Heart left ventricle (tissue), 16 donors: ENCODE results near the gene A2M. TPM values are rescaled to one million over a fixed set of nuclear protein-coding genes. Genes with fewer than 3 reads are reported as not detected.

Experiments
- ATAC-seq, 4 donors: fragments of 200-7000 bp; cut with Tn5 transposase; one replicate each; pipeline ENCODE4 v1.9.1; 2020 to 2022; ENCODE audit warnings: moderate library complexity in 4 of 4, mild to moderate bottlenecking in 3 of 4, moderate number of reproducible peaks in 1 of 4
- DNase-seq, 5 donors: peaks; one replicate each; pipeline ENCODE4 v3.0.0-alpha.2; 2020
- H3K27ac ChIP-seq, 12 donors: fragments of 200-600 bp; sonication (generic) in 4 of 12; one replicate each; pipeline versions ENCODE4 v1.5.0 to v1.8.0; 2016 to 2022; ENCODE audit warnings: mild to moderate bottlenecking in 2 of 12
- H3K27me3 ChIP-seq, 9 donors: fragments of 200-600 bp; sonication (generic) in 2 of 9; one replicate each; pipeline versions ENCODE4 v1.5.1 to v1.8.0; 2016 to 2022; ENCODE audit warnings: mild to moderate bottlenecking in 3 of 9
- H3K36me3 ChIP-seq, 9 donors: fragments of 200-600 bp; sonication (generic) in 2 of 9; one replicate each; pipeline versions ENCODE4 v1.5.0 to v1.8.0; 2018 to 2022; ENCODE audit warnings: mild to moderate bottlenecking in 2 of 9
- H3K4me1 ChIP-seq, 12 donors: fragments of 200-600 bp; sonication (generic) in 4 of 12; one replicate each; pipeline versions ENCODE4 v1.5.0 to v1.8.0; 2016 to 2022; ENCODE audit warnings: mild to moderate bottlenecking in 3 of 12
- H3K4me3 ChIP-seq, 12 donors: fragments of 200-600 bp; sonication (generic) in 4 of 12; one replicate each; pipeline versions ENCODE4 v1.5.0 to v1.8.0; 2017 to 2022; ENCODE audit warnings: mild to moderate bottlenecking in 9 of 12, moderate library complexity in 4 of 12
- H3K9me3 ChIP-seq, 12 donors: fragments of 200-600 bp; sonication (generic) in 4 of 12; one replicate each; pipeline versions ENCODE4 v1.5.0 to v1.8.0; 2016 to 2022; ENCODE audit warnings: mild to moderate bottlenecking in 1 of 12
- CTCF ChIP-seq, 12 donors: fragments of 200-600 bp; sonication (generic) in 4 of 12; IDR thresholded peaks; one replicate each; pipeline versions ENCODE4 v1.5.0 to v1.8.0; 2018 to 2022; ENCODE audit warnings: antibody characterized with exemption in 12 of 12, mild to moderate bottlenecking in 5 of 12
- POLR2A ChIP-seq, 2 donors: fragments of 450-650 bp; IDR thresholded peaks; one replicate each; pipeline ENCODE4 v1.6.1; 2017; ENCODE audit warnings: antibody characterized with exemption in 2 of 2, mild to moderate bottlenecking in 2 of 2, moderate library complexity in 2 of 2
- WGBS, 4 donors: extraction: QIAGEN DNeasy Blood & Tissue Kit in 2 of 4; methylation state at CpG; one replicate each; pipeline versions ENCODE4 v1.1.5 to v1.1.7; 2013 to 2018; 5-methylcytosine and 5-hydroxymethylcytosine counted together
- intact Hi-C, 10 donors: fragments of 100-400 bp; cut with DNase I; formaldehyde crosslinking; loops; one replicate each; pipeline versions ENCODE4 v1.11.1 to v1.14.2; 2022
- polyA plus RNA-seq, 2 donors: library from polyadenylated mRNA; stranded (reverse); fragments of 200-250 nt; gene quantifications; one replicate each; pipeline ENCODE4 v1.2.3, GENCODE V29; 2013
- total RNA-seq, 9 donors: library from RNA; depleted of rRNA in 2 of 9; stranded (reverse); fragments of >200 nt in 2 of 9; fragmentation: NEBNext Ultra II Directional in 3 of 9; extraction: Animal tissue kit (Norgen Biotek cat#: 25700) in 3 of 9; gene quantifications; one replicate each; pipeline versions ENCODE4 v1.1.0 to v1.2.4, GENCODE V29; 2016 to 2023
- donor health status: ischemic (EF 13 %, LVEDD 7.1; RV severe dilation, severe dysfunction).
- donor health status: healthy with polysubstance abuse.
- donor health status: DM: no; HTN: yes; CAD: no.
- donor health status: DM: no; HTN: no; CAD: no.
- donor health status: ischemic (EF 25% LVEDD 6.9; RV normal size, moderate dysfunction).
- donor health status: ischemic (EF 25% LVEDD 5.7; RV mildly dilated, moderate dysfunction).
- donor health status: healthy.
- donor health status: DM: yes; HTN: yes; CAD: no.
- donor health status: ischemic (EF 35%, LVEDD 5.7; RV mildly dilated, moderate dysfunction).
- donor health status: nonischemic (EF 11% LVEDD 7.7; RV severe dilation, severe dysfunction).
- donor health status: DM: yes; HTN: yes; CAD: no.
- donor health status: PGD.
- donor health status: ischemic (EF 29% LVEDD 5.4; RV normal size, mild dysfunction).
- donor health status: nonischemic (EF 23%, LVEDD 6.1; RV moderate dilation, normal function).

Gene A2M
- total and polyA plus RNA-seq, 11 donors, result 133 to 1,706 (median 385) TPM

GRCh38 chr12:9149372-9149771, 33.7 kb upstream of the A2M start:
- intact Hi-C loops, result no loop called here
- no peak for ATAC-seq

GRCh38 chr12:9148926-9149325, 33.2 kb upstream of the A2M start:
- Histone ChIP-seq H3K4me1 (no peaks in the 10 kb centered on the region), H3K9me3 (peaks cover 0 to 28% (median 8%) of the 10 kb centered on the region in 12 donors), H3K27ac (no peak overlapping the region), H3K36me3 (no peaks in the 10 kb centered on the region), H3K27me3 (no peaks in the 10 kb centered on the region), H3K4me3 (no peak overlapping the region)
- ATAC-seq (no peak), DNase-seq (no peak)
- TF ChIP-seq POLR2A (IDR thresholded peaks at IDR 0.05) (no peak), CTCF (IDR thresholded peaks at IDR 0.05) (no peak)
- WGBS, 4 donors, result 76 to 87% (median 79%) methylated on average over 2 of the region's 2 CpGs
- intact Hi-C loops, result no loop called here

More at GRCh38 chr12:9149372-9149771, 33.7 kb upstream of the A2M start:
- peak in 1 of 12 donors; percentile 8 for TF ChIP-seq CTCF (IDR thresholded peaks at IDR 0.05)
- no peak for TF ChIP-seq POLR2A (IDR thresholded peaks at IDR 0.05)
- H3K27ac ChIP-seq, result no peak overlapping the region
- H3K36me3 ChIP-seq, result no peaks in the 10 kb centered on the region
- no peaks in the 10 kb centered on the region for H3K4me1 ChIP-seq
- DNase-seq, result no peak
- WGBS, 4 donors, result 76 to 79% (median 77%) methylated on average over 6 of the region's 6 CpGs
- no peak overlapping the region for H3K4me3 ChIP-seq
- no peaks in the 10 kb centered on the region for H3K27me3 ChIP-seq
- H3K9me3 ChIP-seq, result peaks cover 0 to 23% (median 6%) of the 10 kb centered on the region in 12 donors

GRCh38 chr12:9147461-9147860, 31.7 kb upstream of the A2M start:
- no peak for DNase-seq
- intact Hi-C loops, result no loop called here
- Histone ChIP-seq H3K4me1 (no peaks in the 10 kb centered on the region), H3K36me3 (no peaks in the 10 kb centered on the region), H3K27ac (no peak overlapping the region), H3K27me3 (no peaks in the 10 kb centered on the region), H3K9me3 (peaks cover 0 to 33% (median 9%) of the 10 kb centered on the region in 12 donors), H3K4me3 (no peak overlapping the region)
- TF ChIP-seq CTCF (IDR thresholded peaks at IDR 0.05) (no peak), POLR2A (IDR thresholded peaks at IDR 0.05) (no peak)
- ATAC-seq, result no peak
- 87 to 94% (median 91%) methylated on average over 2 of the region's 2 CpGs for WGBS, 4 donors

GRCh38 chr12:9144730-9145106, 29.0 kb upstream of the A2M start:
- TF ChIP-seq POLR2A (IDR thresholded peaks at IDR 0.05) (no peak), CTCF (IDR thresholded peaks at IDR 0.05) (no peak)
- Histone ChIP-seq H3K9me3 (peaks cover 0 to 35% (median 11%) of the 10 kb centered on the region in 12 donors), H3K4me1 (no peaks in the 10 kb centered on the region), H3K27me3 (no peaks in the 10 kb centered on the region), H3K36me3 (no peaks in the 10 kb centered on the region), H3K27ac (no peak overlapping the region), H3K4me3 (no peak overlapping the region)
- 36 to 52% (median 47%) methylated on average over 4 of the region's 4 CpGs for WGBS, 4 donors
- intact Hi-C loops, result no loop called here
- DNase-seq (no peak), ATAC-seq (no peak)
